Measurements from ENCODE around the gene SMYD5. TPM values are rescaled to one million over a fixed set of nuclear protein-coding genes. Genes with fewer than 3 reads are reported as not detected.

Gene SMYD5
- total and polyA plus RNA-seq, 2 donors (not counting 1 experiment from before 2014, with no cell fraction given) = 31.9 to 41.0 TPM

GRCh38 chr2:73227086-73227485 is 13.0 kb downstream of the SMYD5 start:
- DNase-seq = no peak
- H3K4me3 Mint-ChIP-seq = no peak overlapping the region
- no peak for TF ChIP-seq EZH2 (IDR thresholded peaks at IDR 0.05; ENCODE audit: borderline replicate concordance, insufficient read depth, low read depth, low read length, poor library complexity, severe bottlenecking)
- no peak for TF ChIP-seq CTCF (IDR thresholded peaks at IDR 0.05)
- Histone ChIP-seq H3K36me3 (replicated peaks in 1 of 2; ENCODE audit: control extremely low read depth in 1 of 2, control insufficient read depth in 1 of 2, extremely low read depth in 1 of 2, insufficient read depth in 2 of 2, low read length in 1 of 2) (peaks cover 0 to 25% of the 10 kb centered on the region in 2 experiments), H3K79me2 (ENCODE audit: control insufficient read depth, insufficient read depth, low read length) (no peaks in the 10 kb centered on the region), H3K4me1 (ENCODE audit: control insufficient read depth in 2 of 2, insufficient read depth in 2 of 2, low read length in 2 of 2) (no peaks in the 10 kb centered on the region), H3K4me2 (replicated peaks; ENCODE audit: low read depth, low read length, poor library complexity, severe bottlenecking) (no peak overlapping the region), H4K20me1 (ENCODE audit: control insufficient read depth, insufficient read depth, low read length, poor library complexity, severe bottlenecking) (no peaks in the 10 kb centered on the region), H3K27ac (ENCODE audit: low read length in 2 of 2) (no peak overlapping the region), H3K9me3 (ENCODE audit: control extremely low read depth in 1 of 3, control insufficient read depth in 2 of 3, insufficient read depth in 1 of 3, low read length in 2 of 3) (no peaks in the 10 kb centered on the region), H3K27me3 (replicated peaks in 1 of 4; ENCODE audit: control extremely low read depth in 1 of 4, control insufficient read depth in 3 of 4, insufficient read depth in 4 of 4, low read length in 3 of 4) (no peaks in the 10 kb centered on the region), H3K9ac (ENCODE audit: low read length) (no peak overlapping the region), H3K4me3 (ENCODE audit: control extremely low read depth in 1 of 5, extremely low read depth in 1 of 5, insufficient read depth in 1 of 5, low read depth in 2 of 5, low read length in 4 of 5) (no peak overlapping the region), H2AFZ (ENCODE audit: insufficient read depth, low read depth, low read length, poor library complexity, severe bottlenecking) (no peak overlapping the region)
- H3K27ac Mint-ChIP-seq = no peak overlapping the region
- WGBS (ENCODE audit: insufficient coverage) = no CpG with 5 or more reads among the region's 3 CpGs
- no peak for ATAC-seq (ENCODE audit: low read depth)
- H3K27me3 Mint-ChIP-seq = no peaks in the 10 kb centered on the region
- POLR2A ChIA-PET = no interaction called here
- intact Hi-C loops (cut with micrococcal nuclease) = no loop called here
- CTCF ChIA-PET = interaction anchor here (1.5 to 2.3 kb wide), 2 partner anchors 14 to 159 kb away, joined by 3 to 7 read pairs; partner anchors contain the start of genes ALMS1 and SMYD5
- H3K9me3 Mint-ChIP-seq (ENCODE audit: insufficient read depth) = no peaks in the 10 kb centered on the region
- no peaks in the 10 kb centered on the region for H3K4me1 Mint-ChIP-seq

GRCh38 chr2:73228631-73229030 is 14.6 kb downstream of the SMYD5 start:
- intact Hi-C loops (cut with micrococcal nuclease) = no loop called here
- WGBS (ENCODE audit: insufficient coverage) = 98% methylated on average over 8 of the region's 14 CpGs
- no peak overlapping the region for H3K27ac ChIP-seq (ENCODE audit: low read length in 2 of 2)
- Mint-ChIP-seq H3K4me3 (no peak overlapping the region), H3K27me3 (no peaks in the 10 kb centered on the region), H3K4me1 (peaks cover 8% of the 10 kb centered on the region), H3K27ac (no peak overlapping the region), H3K9me3 (ENCODE audit: insufficient read depth) (no peaks in the 10 kb centered on the region)
- H3K27me3 ChIP-seq (replicated peaks in 1 of 4; ENCODE audit: control extremely low read depth in 1 of 4, control insufficient read depth in 3 of 4, insufficient read depth in 4 of 4, low read length in 3 of 4) = no peaks in the 10 kb centered on the region
- DNase-seq = no peak
- no peak overlapping the region for H3K4me3 ChIP-seq (ENCODE audit: control extremely low read depth in 1 of 5, extremely low read depth in 1 of 5, insufficient read depth in 1 of 5, low read depth in 2 of 5, low read length in 4 of 5)
- POLR2A ChIA-PET = no interaction called here
- no peak overlapping the region for H3K9ac ChIP-seq (ENCODE audit: low read length)
- ATAC-seq (ENCODE audit: low read depth) = no peak
- no peak for TF ChIP-seq CTCF (IDR thresholded peaks at IDR 0.05)
- TF ChIP-seq EZH2 (IDR thresholded peaks at IDR 0.05; ENCODE audit: borderline replicate concordance, insufficient read depth, low read depth, low read length, poor library complexity, severe bottlenecking) = no peak
- peaks cover 0 to 10% of the 10 kb centered on the region in 2 experiments for H3K36me3 ChIP-seq (replicated peaks in 1 of 2; ENCODE audit: control extremely low read depth in 1 of 2, control insufficient read depth in 1 of 2, extremely low read depth in 1 of 2, insufficient read depth in 2 of 2, low read length in 1 of 2)
- no peak overlapping the region for H3K4me2 ChIP-seq (replicated peaks; ENCODE audit: low read depth, low read length, poor library complexity, severe bottlenecking)
- H2AFZ ChIP-seq (ENCODE audit: insufficient read depth, low read depth, low read length, poor library complexity, severe bottlenecking) = no peak overlapping the region
- no peaks in the 10 kb centered on the region for H4K20me1 ChIP-seq (ENCODE audit: control insufficient read depth, insufficient read depth, low read length, poor library complexity, severe bottlenecking)
- no peaks in the 10 kb centered on the region for H3K9me3 ChIP-seq (ENCODE audit: control extremely low read depth in 1 of 3, control insufficient read depth in 2 of 3, insufficient read depth in 1 of 3, low read length in 2 of 3)
- H3K79me2 ChIP-seq (ENCODE audit: control insufficient read depth, insufficient read depth, low read length) = peaks cover 4% of the 10 kb centered on the region
- peaks cover 4 to 7% of the 10 kb centered on the region in 2 donors for H3K4me1 ChIP-seq (ENCODE audit: control insufficient read depth in 2 of 2, insufficient read depth in 2 of 2, low read length in 2 of 2)
- CTCF ChIA-PET = interaction anchor here (1.5 to 2.9 kb wide), 3 partner anchors 16 to 157 kb away, joined by 3 to 7 read pairs (median 7); partner anchors contain the start of genes ALMS1 and SMYD5

Measured in B cell (primary cell).